NCI-H446 (cell line): ENCODE data around the gene UQCRC1.
"Not testable (repeated sequence)": the region's sequence is repeated elsewhere in the genome, so short reads cannot be mapped to it uniquely, and the experiment has no call there.

Experiments
- DNase-seq, 2 experiments: peaks; one replicate each; lab custom pipeline; 2025; lab: John Stamatoyannopoulos, UW

The UQCRC1 gene

GRCh38 chr3:48553886-48554845 is 55.3 kb downstream of the UQCRC1 start:
- DNase-seq: no peak

- no peak for DNase-seq
Measured at GRCh38 chr3:48553361-48553760, 56.1 kb downstream of the UQCRC1 start.

GRCh38 chr3:48552111-48552951 is 57.1 kb downstream of the UQCRC1 start:
- DNase-seq: no peak

GRCh38 chr3:48551651-48552050 is 57.8 kb downstream of the UQCRC1 start:
- DNase-seq: not testable (repeated sequence)
